Body of pancreas (tissue), 4 donors: ENCODE measurements around the gene IKZF1.

ENCODE experiments used
- CTCF ChIP-seq, 7 experiments: fragments of 450-650 bp in 4 of 7; fragments of 200-600 bp in 3 of 7; sonication (generic) in 3 of 7; IDR thresholded peaks; one replicate each; pipeline ENCODE4 v1.5.1; 2016 to 2019; ENCODE audit warnings: antibody characterized with exemption in 7 of 7
- POLR2A ChIP-seq, 3 donors: fragments of 450-650 bp; IDR thresholded peaks; one replicate each; pipeline ENCODE4 v1.6.1; 2016; ENCODE audit warnings: antibody characterized with exemption in 3 of 3, mild to moderate bottlenecking in 2 of 3

- TF ChIP-seq CTCF (IDR thresholded peaks at IDR 0.05): no peak
- no peak for TF ChIP-seq POLR2A (IDR thresholded peaks at IDR 0.05)
Measured at GRCh38 chr7:50336894-50337703, 32.6 kb downstream of the IKZF1 start.
